Neural cell (in vitro differentiated cells): ENCODE results near the gene ERP27. TPM values are rescaled to one million over a fixed set of nuclear protein-coding genes. Genes with fewer than 3 reads are reported as not detected.

Experiments used
- H2AFZ ChIP-seq: fragments of 200-600, 300-800 bp; sonication (generic), shearing (Covaris generic); 2 replicates; pipeline ENCODE4 v1.6.0; 2014; ENCODE audit warnings: low read depth, mild to moderate bottlenecking, antibody characterized with exemption, low read length, moderate library complexity
- H3F3A ChIP-seq: fragments of 200-600 bp; shearing (Covaris generic); 2 replicates; pipeline ENCODE4 v1.6.1; 2016; ENCODE audit warnings: mild to moderate bottlenecking, moderate library complexity, mixed read lengths, antibody characterized with exemption, low read length; ENCODE audit not compliant: insufficient read depth, poor library complexity, severe bottlenecking
- H3K27ac ChIP-seq: fragments of 200-600, 300-800 bp; sonication (generic), shearing (Covaris generic); 2 replicates; pipeline ENCODE4 v1.5.1; 2014; ENCODE audit warnings: mild to moderate bottlenecking, low read length, moderate library complexity
- H3K27me3 ChIP-seq: fragments of 300-800, 200-600 bp; sonication (generic), shearing (Covaris generic); 2 replicates; pipeline ENCODE4 v1.6.0; 2014; ENCODE audit warnings: mild to moderate bottlenecking, low read depth, low read length, moderate library complexity; ENCODE audit not compliant: insufficient read depth
- H3K36me3 ChIP-seq: fragments of 300-800, 200-600 bp; sonication (generic), shearing (Covaris generic); 2 replicates; pipeline ENCODE4 v1.5.1; 2014; ENCODE audit warnings: mild to moderate bottlenecking, antibody characterized with exemption, low read length, moderate library complexity; ENCODE audit not compliant: insufficient read depth
- H3K4me2 ChIP-seq: fragments of 300-800, 200-600 bp; sonication (generic), shearing (Covaris generic); 2 replicates; pipeline ENCODE4 v1.6.0; 2014; ENCODE audit warnings: mild to moderate bottlenecking, low read length
- H3K4me3 ChIP-seq: fragments of 300-800, 200-600 bp; sonication (generic), shearing (Covaris generic); 2 replicates; pipeline ENCODE4 v1.5.1; 2014; ENCODE audit warnings: mild to moderate bottlenecking, low read length, moderate library complexity
- H3K79me2 ChIP-seq: fragments of 200-600 bp; shearing (Covaris generic); replicated peaks from 2 replicates; pipeline ENCODE4 v1.6.0; 2014; ENCODE audit warnings: mild to moderate bottlenecking, low read length, moderate library complexity; ENCODE audit not compliant: insufficient read depth
- H3K9ac ChIP-seq: fragments of 300-800, 200-600 bp; sonication (generic), shearing (Covaris generic); 2 replicates; pipeline ENCODE4 v1.6.1; 2016; ENCODE audit warnings: mild to moderate bottlenecking, low read length, mixed read lengths
- H3K9me2 ChIP-seq: fragments of 200-600 bp; shearing (Covaris generic); 2 replicates; pipeline ENCODE4 v1.6.1; 2016; ENCODE audit warnings: mild to moderate bottlenecking, low read length, mixed read lengths; ENCODE audit not compliant: insufficient read depth
- H3K9me3 ChIP-seq: fragments of 200-600, 300-800 bp; sonication (generic), shearing (Covaris generic); 2 replicates; pipeline ENCODE4 v1.6.1; 2016; ENCODE audit warnings: mild to moderate bottlenecking, mixed run types, low read length, moderate library complexity, mixed read lengths
- H4K20me1 ChIP-seq: fragments of 200-600 bp; shearing (Covaris generic); 2 replicates; pipeline ENCODE4 v1.6.1; 2016; ENCODE audit warnings: mild to moderate bottlenecking, mixed run types; ENCODE audit not compliant: insufficient read depth
- CTCF ChIP-seq: fragments of 450-650 bp; IDR thresholded peaks from 2 replicates; pipeline ENCODE4 v1.5.1; 2014; ENCODE audit warnings: antibody characterized with exemption, mild to moderate bottlenecking, moderate library complexity; ENCODE audit not compliant: poor library complexity, severe bottlenecking
- EP300 ChIP-seq: fragments of 450-650 bp; conservative IDR thresholded peaks from 2 replicates; pipeline ENCODE4 v1.6.1; 2014; ENCODE audit warnings: antibody characterized with exemption, mild to moderate bottlenecking, moderate library complexity; ENCODE audit not compliant: poor library complexity, severe bottlenecking
- EZH2 ChIP-seq: fragments of 200-600, 300-800 bp; shearing (Covaris generic), sonication (generic); IDR thresholded peaks from 2 replicates; pipeline ENCODE4 v1.6.1; 2014; ENCODE audit warnings: antibody characterized with exemption, low read length, borderline replicate concordance, mild to moderate bottlenecking; ENCODE audit not compliant: insufficient read depth, poor library complexity, severe bottlenecking
- MXI1 ChIP-seq: fragments of 450-650 bp; conservative IDR thresholded peaks from 2 replicates; pipeline ENCODE4 v1.6.1; 2014; ENCODE audit warnings: antibody characterized with exemption, mild to moderate bottlenecking; ENCODE audit not compliant: poor library complexity, severe bottlenecking
- POLR2AphosphoS5 ChIP-seq: IDR thresholded peaks from 2 replicates; pipeline ENCODE4 v1.6.1; 2012
- RAD21 ChIP-seq: fragments of 450-650 bp; conservative IDR thresholded peaks from 2 replicates; pipeline ENCODE4 v1.6.1; 2014; ENCODE audit warnings: antibody characterized with exemption, mild to moderate bottlenecking, moderate library complexity
- REST ChIP-seq: IDR thresholded peaks from 2 replicates; pipeline ENCODE4 v1.6.1; 2012; ENCODE audit warnings: borderline replicate concordance
- SMC3 ChIP-seq: fragments of 450-650 bp; conservative IDR thresholded peaks from 2 replicates; pipeline ENCODE4 v1.6.1; 2014; ENCODE audit warnings: antibody characterized with exemption, mild to moderate bottlenecking, moderate library complexity; ENCODE audit not compliant: poor library complexity
- TAF1 ChIP-seq: IDR thresholded peaks from 2 replicates; pipeline ENCODE4 v1.6.1; 2012; ENCODE audit warnings: low read depth
- polyA plus RNA-seq: library from polyadenylated mRNA; depleted of rRNA; stranded (reverse); fragments of >200 nt; gene quantifications from 2 replicates; pipeline ENCODE4 v1.2.3, GENCODE V29; 2014

ERP27 gene
- polyA plus RNA-seq, 1 donor from 2014 or later, result not detected

GRCh38 chr12:14959126-14959440 is 20.7 kb upstream of the ERP27 start:
- Histone ChIP-seq H3K9me3 (no peaks in the 10 kb centered on the region), H4K20me1 (no peaks in the 10 kb centered on the region), H3K27me3 (no peaks in the 10 kb centered on the region), H3K9ac (no peak overlapping the region), H3F3A (no peaks in the 10 kb centered on the region), H3K36me3 (no peaks in the 10 kb centered on the region), H3K9me2 (no peaks in the 10 kb centered on the region), H3K79me2 (no peaks in the 10 kb centered on the region), H3K4me2 (no peak overlapping the region), H3K27ac (no peak overlapping the region), H3K4me3 (no peak overlapping the region), H2AFZ (no peak overlapping the region)
- TF ChIP-seq EP300 (no peak), CTCF (no peak), SMC3 (no peak), RAD21 (no peak), EZH2 (no peak), TAF1 (no peak), POLR2AphosphoS5 (no peak), MXI1 (no peak), REST (no peak)

- Histone ChIP-seq H3K4me3 (no peak overlapping the region), H3K79me2 (no peaks in the 10 kb centered on the region), H3K9ac (no peak overlapping the region), H4K20me1 (no peaks in the 10 kb centered on the region), H2AFZ (no peak overlapping the region), H3K9me3 (no peaks in the 10 kb centered on the region), H3K9me2 (no peaks in the 10 kb centered on the region), H3F3A (no peaks in the 10 kb centered on the region), H3K27ac (no peak overlapping the region), H3K27me3 (no peaks in the 10 kb centered on the region), H3K36me3 (no peaks in the 10 kb centered on the region), H3K4me2 (no peak overlapping the region)
- no peak for TF ChIP-seq EZH2
These were observed 20.2 kb upstream of the ERP27 start for GRCh38 chr12:14958361-14959125.
